GM19463 (cell line): ENCODE data around the gene FANCM.

ENCODE experiments used
- ATAC-seq: cut with Tn5 transposase; IDR thresholded peaks from one replicate; pipeline ENCODE4 v1.9.1; 2021; ENCODE audit warnings: mild to moderate bottlenecking, moderate library complexity; ENCODE audit not compliant: unreplicated experiment

The FANCM gene, protein sequence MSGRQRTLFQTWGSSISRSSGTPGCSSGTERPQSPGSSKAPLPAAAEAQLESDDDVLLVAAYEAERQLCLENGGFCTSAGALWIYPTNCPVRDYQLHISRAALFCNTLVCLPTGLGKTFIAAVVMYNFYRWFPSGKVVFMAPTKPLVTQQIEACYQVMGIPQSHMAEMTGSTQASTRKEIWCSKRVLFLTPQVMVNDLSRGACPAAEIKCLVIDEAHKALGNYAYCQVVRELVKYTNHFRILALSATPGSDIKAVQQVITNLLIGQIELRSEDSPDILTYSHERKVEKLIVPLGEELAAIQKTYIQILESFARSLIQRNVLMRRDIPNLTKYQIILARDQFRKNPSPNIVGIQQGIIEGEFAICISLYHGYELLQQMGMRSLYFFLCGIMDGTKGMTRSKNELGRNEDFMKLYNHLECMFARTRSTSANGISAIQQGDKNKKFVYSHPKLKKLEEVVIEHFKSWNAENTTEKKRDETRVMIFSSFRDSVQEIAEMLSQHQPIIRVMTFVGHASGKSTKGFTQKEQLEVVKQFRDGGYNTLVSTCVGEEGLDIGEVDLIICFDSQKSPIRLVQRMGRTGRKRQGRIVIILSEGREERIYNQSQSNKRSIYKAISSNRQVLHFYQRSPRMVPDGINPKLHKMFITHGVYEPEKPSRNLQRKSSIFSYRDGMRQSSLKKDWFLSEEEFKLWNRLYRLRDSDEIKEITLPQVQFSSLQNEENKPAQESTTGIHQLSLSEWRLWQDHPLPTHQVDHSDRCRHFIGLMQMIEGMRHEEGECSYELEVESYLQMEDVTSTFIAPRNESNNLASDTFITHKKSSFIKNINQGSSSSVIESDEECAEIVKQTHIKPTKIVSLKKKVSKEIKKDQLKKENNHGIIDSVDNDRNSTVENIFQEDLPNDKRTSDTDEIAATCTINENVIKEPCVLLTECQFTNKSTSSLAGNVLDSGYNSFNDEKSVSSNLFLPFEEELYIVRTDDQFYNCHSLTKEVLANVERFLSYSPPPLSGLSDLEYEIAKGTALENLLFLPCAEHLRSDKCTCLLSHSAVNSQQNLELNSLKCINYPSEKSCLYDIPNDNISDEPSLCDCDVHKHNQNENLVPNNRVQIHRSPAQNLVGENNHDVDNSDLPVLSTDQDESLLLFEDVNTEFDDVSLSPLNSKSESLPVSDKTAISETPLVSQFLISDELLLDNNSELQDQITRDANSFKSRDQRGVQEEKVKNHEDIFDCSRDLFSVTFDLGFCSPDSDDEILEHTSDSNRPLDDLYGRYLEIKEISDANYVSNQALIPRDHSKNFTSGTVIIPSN (N-terminal part only)

GRCh38 chr14:45135659-45136395 lies at the start of gene FANCM:
Gene FANCM, plus strand, starts transcription at chr14:45135930. Its CDS starts 102 bp downstream, at chr14:45136032.
- peak; percentile 29 for ATAC-seq

GRCh38 chr14:45089813-45090212 lies 45.9 kb upstream of the FANCM start:
- peak; percentile 86 for ATAC-seq

GRCh38 chr14:45091710-45092109 lies 44.0 kb upstream of the FANCM start:
- no peak for ATAC-seq

GRCh38 chr14:45094275-45094674 lies 41.5 kb upstream of the FANCM start:
- ATAC-seq: no peak

GRCh38 chr14:45095143-45095542 lies 40.6 kb upstream of the FANCM start:
- no peak for ATAC-seq

DNA sequence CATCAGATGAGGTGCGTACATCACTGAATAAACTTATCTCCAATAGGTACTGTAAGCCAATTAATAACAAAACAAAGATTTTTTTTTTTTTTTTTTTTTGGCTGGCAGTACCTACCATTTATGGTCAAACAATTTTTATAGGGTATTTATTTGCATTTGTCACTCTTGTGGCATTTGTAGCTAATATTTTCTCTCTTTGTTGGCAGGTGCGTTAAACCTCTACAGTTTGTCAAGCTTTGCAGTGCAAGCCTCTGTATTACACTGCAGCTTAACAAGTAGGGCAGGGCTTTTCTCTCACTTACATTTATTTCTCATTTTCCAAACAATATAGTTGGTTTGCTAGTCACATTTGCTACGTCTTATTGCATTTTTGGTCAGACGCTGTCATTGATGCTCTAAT lies 39.5 kb upstream of the FANCM start:
- ATAC-seq: no peak

- no peak for ATAC-seq
Measured at GRCh38 chr14:45103806-45104205, 31.9 kb upstream of the FANCM start.

DNA sequence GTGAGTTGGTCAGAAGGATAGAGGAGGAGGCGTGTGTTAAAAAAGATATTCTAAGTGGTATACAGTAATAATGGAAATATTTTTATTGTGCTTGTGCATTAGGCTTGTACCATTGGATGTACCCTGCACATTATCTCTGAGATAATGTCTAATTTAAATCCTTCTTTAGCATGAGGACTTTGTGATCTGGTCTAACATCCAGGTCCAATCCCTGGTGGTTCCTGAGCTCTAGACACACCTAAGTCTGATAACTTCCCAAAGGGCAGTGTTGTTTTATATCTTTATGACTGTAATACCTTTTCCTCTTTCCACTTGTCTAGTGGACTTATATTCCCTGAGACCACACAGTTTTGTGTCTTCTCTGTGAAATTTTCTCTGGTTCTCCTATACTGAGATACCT lies 31.2 kb upstream of the FANCM start:
- no peak for ATAC-seq

- ATAC-seq: no peak
Measured at GRCh38 chr14:45112896-45113781, 22.6 kb upstream of the FANCM start.

GRCh38 chr14:45114327-45114726 lies 21.4 kb upstream of the FANCM start:
- ATAC-seq: no peak

- ATAC-seq: no peak
Measured at GRCh38 chr14:45118594-45118993, 17.1 kb upstream of the FANCM start.

- ATAC-seq: no peak
Measured at GRCh38 chr14:45120096-45120495, 15.6 kb upstream of the FANCM start.

GRCh38 chr14:45123271-45123670 lies 12.5 kb upstream of the FANCM start:
- no peak for ATAC-seq

DNA sequence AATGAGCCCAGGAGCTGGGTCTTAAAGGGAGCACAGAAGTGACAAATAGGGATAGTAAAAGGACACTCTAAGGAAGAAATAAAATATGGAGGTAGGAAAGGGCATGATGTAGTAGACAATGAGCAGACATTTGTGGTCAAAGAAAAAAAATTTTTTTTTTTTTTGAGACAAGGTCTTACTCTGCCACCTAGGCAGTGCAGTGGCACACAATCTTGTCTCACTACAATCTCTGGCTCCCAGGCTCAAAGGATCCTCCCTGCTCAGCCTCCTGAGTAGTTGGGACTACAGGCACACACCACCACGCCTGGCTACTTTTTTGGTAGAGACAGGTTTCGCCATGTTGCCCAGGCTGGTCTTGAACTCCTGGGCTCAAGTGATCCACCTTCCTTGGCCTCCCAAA lies 10.0 kb upstream of the FANCM start:
- ATAC-seq: no peak

DNA sequence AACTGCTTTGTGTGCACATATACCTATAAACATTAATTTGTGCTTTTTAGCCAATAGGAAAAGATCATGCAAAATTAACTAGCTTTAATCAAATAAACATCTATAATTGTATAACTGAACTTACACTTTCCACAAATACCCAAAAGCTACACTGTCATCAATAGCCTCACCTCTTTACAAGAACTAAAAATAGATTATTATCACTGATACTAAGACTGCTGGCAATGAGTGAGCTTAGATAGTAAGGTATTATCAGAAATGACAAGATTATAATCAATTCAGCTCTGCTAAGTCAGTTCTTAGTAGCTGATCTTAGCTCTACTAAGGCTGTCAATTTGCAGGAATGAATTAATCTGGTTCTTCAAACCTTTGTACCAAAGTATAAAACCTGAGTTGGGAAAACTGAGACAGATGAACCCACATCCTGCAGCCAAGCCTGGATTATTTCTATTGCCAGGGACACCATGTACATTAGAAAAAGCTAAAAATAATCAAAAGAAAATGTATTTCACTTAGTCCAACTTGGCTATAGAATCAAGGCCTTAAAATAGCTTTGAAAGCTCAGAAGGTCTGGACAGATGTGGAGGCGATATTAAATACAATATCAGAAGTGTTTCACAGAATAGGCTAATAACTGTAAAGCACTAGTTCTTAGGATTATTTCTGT lies 6.6 kb upstream of the FANCM start:
- ATAC-seq: no peak

- no peak for ATAC-seq
Measured at GRCh38 chr14:45133683-45134050, 2.1 kb upstream of the FANCM start.

DNA sequence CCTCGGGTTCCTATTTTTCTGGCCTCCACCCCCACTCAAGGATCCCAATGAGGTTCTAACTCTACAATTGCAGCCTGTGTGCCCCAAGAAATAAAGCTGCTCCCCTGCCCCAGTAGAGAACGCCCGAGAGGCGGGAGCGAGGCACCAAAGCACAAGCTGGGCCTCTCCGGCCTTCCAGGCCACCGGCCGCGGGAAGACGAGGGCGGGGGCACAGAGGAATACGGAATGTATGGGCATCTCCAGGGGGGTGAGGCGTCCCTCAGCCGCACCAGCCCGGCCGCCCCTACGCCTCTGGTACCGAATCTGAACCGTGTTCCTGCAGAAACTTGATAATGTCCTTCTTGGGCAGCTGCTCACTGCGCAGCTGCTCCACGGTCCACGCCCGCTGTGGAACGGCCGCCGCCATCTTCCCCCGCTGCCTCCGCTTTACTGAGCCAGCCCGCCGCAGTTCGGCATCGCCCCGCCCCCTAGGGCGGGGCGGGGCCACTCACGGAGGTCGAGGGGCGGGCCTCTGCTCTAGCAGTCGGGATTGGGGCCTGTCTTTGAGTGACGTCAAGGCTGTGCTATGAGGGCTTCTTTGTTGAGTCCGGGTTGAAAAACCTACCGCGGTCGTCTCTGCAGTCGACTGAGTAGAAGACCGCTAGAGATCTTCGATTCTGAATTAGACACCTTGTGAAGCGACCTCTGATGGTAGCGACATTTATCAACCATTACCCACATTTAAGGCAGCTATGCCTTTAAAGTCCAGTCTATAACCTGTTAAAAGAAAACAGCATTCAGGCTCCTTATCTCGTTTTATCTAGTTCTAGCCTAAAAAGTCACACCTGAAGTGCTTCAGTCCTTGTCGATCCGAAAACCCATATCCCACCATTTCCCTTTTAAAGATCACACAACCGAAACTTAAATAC lies 1.4 kb upstream of the FANCM start, which contains the start of gene FKBP3:
Gene FKBP3 (minus strand): TSS at position 431 of the 908 bp plus-strand sequence. CDS start 25 bp downstream, at position 406.
- ATAC-seq: peak; percentile 87

DNA sequence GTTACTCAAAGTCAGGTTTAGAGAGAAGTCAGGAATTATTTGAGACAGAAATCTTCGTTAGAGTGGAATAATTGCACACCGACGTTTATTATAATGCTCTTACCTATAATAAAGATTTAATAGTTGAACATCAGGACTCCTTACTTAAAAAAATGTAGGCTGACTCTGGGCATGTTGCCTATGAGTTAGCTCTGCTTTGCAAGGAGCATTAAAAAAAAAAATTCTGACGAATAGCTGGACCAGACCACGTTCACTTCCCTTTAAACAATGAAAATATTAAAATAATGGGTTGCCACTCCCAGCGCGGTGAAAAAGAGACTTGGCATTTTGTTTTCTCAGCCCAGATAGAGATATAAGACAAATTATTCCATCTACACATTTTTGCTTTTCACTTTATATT lies 574 bp upstream of the FANCM start:
- ATAC-seq: no peak
